GM04503 (cell line): ENCODE results near the gene SLC30A2.
A peak's percentile ranks its signal among the peaks of the same experiment; 100 is the strongest.

Source experiments
- DNase-seq: peaks from one replicate; pipeline ENCODE4 v3.0.0-alpha.2; 2012; ENCODE audit warnings: low read depth

Gene SLC30A2

DNA sequence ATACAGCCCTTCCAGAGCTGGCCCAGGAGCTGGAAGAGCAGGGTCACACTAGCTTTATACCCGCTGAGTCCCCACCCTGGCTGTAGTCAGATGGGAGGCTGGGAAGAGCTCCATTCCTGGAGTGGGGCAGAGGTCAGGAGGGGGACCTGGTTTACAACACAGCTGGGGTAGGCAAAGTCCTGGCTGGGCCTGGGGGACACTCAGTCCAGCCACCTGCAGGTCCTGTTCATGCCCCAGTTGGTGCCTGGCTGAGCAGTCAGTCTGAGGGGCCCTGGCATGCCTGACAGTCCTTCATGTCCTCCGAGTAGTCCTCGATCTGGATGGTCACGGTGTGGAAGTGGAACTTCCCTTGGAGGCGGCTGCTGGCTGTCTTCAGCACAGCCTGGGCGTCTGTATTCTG, 7.0 kb downstream of the SLC30A2 start:
- DNase-seq = no peak

DNA sequence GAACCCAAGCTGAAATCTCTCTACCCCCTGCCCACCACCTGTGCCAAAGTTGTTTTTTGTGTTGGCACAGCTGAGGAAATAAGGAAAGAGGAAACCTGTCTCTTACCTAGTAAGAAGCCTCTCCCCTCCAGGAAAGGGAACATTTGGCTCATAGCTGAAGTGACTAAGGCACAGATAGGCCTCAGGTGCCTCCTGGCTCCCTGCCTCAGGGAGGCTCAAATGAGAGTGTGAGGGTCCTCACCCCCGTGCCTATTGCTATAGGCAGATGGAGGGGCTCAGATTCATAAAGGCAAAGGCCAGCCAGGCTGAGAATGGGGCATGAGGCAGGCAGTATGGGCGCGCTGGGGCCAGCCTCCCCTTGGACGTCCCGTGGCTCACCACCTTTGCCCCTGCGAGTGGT, 7.4 kb downstream of the SLC30A2 start:
- DNase-seq = no peak

DNA sequence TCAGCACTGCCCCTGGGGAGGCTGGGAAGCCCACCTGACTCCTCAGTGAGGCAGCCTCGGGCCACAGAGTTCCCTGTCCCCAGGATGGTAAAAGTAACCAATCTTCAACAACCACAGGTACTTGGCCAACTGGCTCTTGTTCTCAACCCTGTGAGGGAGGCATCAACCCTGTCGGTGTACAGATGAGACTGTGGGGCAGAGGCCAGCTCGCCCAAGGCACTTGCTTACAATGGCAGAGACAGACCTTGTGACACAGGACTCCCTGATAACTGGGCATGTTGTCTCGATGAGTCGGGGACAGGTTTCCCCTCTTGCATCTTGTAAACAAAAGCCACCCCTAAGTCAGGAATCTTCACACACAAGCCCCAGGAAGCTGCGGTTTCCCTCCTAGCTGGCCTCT, 8.0 kb downstream of the SLC30A2 start:
- DNase-seq = no peak

DNA sequence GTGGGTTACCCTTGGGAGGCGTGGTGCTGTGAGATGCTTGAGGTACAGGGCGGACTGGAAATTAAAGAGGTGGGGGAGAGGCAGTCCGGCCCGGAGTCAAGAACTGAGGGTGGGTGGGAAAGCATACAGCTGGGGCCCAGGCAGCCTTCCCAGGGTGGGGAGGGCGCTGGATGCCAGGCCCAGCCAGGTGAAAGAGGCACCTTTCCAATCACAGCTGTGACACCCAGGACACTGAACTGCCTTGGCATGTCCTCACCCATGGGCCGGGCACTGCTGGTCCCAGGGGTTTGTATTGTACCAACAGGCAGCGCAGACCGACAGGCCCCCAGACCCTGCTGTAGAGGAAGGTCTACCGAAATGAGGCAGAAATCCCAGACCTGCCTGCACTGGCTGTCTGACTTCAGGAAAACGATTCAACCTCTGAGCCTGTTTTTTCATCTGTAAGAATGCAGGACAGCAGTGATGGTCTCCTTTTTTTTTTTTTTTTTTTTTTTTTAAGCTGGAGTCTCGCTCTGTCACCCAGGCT, 9.1 kb downstream of the SLC30A2 start:
- no peak for DNase-seq

DNA sequence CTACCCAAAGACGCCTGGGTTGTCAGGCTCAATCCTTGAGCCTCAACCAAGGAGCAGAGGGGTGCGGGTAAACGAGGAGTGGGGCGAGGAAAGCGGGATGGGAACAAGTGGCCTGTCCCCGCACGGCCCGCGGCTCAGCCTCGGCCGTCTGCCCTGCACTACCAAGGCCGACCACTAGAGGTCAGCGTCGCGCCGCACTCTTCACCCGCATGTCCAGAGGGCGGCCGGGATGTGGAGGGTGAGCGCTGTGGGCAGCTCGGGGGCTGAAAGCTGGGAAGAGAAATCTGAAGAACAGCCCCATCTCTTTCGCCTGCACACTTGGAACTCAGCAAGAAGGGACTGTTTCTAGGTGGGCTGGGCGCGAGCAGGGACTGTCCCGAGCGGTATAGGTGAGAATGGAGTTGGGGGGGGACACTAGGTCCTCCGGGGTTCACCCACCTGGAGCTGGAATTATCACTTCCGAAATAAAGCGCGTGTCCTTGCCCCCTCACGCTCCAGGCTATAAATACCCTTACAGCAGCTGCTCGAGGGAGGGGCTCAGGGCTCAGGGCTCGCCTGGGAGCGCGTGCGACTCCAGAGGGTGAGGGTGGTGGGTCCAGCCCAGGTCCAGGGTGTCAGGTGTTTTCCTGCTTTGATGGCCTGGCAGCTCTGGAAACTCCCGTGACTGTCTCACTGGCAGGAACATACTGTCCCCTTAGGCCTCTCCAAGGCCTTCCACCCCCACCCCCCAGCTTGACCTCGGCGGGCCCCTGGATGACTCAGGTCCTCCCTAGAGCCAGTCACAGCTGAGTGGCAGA, 9.8 kb downstream of the SLC30A2 start:
- no peak for DNase-seq

DNA sequence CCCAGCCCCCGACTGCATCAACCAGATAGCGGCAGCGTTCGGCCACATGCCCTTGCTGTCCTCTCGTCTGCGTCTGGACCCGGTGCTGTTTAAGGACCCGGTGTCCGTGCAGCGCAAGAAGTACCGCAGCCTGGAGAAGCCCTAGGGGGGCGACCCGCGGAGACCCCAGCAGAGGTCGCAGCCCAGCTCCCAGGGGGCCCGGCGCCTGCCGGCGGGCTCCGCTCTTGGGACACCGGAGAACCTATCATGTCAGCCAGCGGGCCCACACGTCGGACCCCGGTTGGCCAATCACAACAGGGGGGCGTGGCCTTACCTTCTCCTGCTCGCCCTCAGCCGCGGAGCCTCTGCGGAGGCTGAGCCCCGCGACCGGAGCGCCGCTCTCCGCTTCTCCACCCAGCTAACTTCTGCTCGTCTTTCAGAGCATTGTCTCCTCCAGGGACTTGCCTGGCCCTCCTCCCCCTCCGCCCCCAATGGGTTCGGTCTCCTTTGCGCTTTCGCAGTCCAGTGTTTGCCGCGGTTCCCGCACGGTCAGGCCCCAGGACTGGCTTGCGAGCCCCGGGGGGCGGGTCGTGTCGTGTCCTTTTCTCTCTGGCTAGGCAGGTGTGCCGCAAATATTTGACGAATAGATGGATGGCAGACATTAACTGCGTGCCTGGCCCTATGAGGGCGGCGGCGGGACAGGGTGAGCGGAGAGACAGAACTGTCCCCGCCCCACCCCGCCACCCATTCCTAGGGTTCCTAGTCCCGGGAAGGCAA, 10.5 kb downstream of the SLC30A2 start:
- DNase-seq = peak; percentile 43

DNA sequence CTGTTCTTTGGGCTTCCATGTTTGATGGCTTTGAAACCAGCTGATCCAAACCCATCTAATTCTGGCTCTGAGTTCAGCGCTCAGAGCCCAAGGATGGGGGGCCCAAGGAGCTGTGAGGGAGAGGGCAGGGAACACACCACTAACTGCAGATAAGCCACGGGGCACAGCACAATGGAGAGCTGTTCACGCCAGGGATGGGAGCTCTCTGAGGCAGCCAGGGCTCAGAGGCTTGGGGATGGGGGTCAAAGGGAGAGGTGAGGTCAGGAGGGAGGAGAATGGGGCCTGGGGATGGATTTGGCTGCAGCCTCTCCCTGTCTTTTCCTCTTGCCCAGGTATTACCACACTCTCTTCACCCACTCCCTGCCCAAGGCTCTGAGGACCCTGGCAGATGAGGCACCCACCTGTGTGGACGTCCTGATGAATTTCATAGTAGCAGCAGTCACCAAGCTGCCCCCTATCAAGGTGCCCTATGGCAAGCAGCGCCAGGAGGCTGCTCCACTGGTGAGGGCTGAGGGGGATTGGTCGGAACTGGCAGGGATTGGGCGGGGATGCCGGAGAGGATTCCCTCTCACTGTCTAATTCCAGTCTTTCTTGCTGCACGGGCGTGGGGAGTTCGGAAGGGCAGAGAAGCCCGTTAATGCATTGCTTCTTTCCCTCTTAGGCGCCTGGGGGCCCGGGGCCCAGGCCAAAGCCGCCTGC, 11.3 kb downstream of the SLC30A2 start:
- DNase-seq = no peak

DNA sequence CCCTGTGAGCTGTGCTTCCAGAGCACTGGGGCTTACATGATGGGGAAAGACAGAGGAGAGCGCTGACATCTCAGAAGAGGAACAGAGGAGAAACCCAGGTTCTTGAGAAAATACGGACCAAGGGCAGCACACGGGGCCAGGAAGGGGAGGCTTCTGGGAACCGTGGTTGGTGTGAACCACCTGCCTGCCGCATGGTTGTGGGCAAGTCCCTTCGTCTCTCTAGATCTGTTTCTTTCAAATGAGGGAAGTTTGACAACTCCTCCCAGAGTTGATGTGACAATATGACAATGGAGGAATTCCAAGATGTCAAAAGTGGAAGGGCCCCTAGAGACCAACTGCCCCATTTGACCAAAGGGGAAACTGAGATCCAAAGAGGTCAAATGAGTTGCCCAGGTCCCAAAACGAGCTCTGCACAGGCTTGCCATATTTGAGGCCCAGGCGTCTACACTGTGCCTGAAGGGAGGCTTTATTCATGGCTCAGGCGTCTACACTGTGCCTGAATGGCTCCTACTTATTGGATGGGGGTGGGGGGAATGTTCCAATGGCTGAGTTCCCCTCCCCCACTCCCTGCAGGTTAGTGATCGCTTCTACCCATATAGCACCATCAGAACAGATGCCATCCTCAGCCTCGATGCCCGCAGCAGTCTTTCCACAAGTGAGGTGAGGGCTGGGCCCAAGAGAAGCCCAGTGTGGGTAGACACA, 13.1 kb downstream of the SLC30A2 start:
- no peak for DNase-seq

DNA sequence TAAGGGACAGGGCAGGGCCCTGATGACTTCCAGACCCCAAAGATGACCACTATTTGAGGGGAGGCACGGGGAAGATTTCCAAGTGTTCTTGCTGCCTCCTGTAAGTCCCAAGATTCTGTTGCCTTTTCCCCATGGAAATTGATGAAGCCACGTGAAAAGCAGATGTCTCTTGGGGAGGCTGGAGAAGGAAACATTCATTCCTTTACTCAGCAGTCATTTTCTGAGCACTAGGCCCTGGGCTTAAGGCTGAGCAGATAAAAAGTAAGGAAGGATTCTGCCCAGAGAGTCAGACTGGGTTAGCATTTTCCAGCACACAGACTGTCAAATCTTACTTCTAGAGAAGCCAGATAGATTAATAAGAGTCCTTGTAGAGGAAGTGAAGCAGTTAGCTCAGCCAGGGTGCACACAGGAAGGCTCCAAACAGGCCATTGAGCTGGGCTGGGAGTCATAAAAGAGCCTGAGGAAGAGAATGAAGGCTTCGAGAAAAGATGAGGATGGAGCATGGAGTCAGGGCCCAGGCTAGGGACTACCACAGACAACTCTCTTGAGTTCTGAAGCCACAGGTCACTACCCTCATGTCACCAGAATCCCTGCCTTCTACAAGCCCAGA, 14.2 kb downstream of the SLC30A2 start:
- DNase-seq = peak; percentile 69

DNA sequence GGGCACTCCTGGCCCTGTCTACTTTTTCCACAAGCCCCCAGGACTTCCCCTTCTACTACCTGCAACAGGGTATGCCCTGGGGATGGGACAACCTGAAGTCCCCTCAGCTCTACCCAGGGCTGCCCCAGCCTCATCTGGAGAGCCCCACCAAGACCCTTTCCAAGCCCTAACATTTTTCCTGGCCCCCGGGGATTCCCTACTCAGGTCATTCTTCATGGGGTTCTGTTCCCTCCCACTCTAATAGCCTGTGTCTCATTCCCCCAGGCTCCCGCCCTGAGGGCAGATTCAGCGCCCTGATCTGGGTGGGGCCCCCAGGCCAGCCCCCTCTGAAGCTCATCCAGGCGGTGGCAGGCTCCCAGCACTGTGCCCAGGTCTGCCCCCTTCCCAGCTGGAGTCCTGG, 14.7 kb downstream of the SLC30A2 start:
- no peak for DNase-seq

DNA sequence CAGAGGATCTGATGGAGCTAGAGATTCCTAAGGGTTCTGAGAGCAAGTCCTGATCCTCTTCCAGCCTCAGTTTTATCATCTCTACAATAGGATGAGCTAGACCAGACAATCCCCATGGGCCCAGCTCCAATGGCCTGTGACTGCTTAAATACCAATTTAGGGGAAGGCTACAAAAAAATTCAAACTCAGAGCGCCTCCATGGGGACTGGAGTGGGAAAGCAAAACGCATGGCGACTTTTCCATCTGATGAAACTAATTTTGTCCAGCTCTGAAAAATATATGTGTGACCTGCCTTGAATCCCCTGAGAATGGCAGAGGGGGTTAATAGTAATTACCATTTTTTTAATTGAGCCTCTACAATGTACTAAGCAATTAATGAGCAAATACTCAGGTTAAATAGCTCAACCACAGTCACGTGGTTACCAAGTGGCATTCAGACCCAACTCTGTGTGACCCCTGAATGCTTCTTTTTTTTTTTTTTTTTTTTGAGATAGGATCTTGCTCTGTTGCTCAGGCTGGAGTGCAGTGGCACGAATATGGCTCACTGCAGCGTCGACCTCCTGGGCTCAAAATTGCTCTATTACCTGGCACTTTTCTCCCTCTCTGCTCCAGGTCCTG, 15.9 kb downstream of the SLC30A2 start:
- no peak for DNase-seq

DNA sequence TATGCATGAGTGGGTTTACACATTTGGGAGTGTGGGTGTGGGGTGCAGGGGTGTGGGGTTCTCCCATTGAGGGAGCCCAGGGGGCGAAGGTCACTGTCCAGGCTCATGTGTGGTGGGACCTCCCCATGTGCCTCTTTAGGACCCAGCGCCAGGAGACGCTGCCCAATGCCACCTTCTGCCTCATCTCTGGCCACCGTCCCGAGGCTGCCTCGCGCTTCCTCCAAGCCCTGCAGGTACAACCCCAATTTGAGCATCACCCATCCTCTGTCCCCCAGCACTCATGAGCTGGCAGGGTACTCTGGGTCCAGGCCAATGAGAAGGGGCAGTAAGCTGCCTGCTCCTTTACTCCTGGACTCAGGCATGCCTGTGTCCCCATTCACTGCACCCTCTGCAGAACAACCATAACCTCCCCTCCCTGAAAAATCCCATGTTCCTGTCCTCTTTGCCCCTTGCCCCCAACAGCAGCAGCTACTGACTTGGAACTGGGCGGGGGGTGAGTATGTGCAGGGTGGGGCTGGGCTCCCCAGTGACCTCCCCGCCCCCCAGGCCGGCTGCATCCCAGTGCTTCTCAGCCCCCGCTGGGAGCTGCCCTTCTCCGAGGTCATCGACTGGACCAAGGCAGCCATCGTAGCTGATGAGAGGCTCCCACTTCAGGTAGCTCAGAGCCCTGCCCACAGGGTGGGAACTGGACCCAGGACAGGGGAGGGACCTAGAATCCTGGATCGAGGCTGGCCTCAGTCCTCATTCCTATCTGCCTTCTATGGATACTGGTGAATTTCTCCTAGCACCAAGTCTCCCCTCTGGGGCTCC, 16.7 kb downstream of the SLC30A2 start:
- no peak for DNase-seq

DNA sequence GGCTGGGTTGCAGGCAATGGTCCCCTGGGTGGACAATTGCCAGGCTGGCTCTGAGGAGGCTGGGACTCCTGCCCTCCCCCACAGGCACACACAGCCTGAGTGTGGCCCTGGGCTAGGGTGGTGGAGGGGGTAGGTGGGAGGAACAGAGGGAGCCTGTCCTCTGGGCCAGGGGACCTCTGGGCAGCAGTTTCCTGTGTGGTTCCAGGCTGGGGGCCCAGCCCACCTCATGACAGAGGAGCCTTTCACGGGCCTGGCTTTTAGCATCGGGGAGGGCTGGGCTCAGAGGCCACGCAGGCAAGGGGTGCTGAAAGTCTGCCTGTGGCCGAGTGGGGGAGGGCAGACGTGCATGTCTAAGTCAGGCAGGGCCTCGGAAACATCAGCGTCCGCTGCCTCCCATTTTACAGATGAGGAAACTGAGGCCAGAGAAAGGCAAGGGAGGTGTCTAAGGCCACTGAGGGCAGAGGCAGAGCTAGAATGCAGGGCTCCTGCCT, 17.4 kb downstream of the SLC30A2 start:
- no peak for DNase-seq

DNA sequence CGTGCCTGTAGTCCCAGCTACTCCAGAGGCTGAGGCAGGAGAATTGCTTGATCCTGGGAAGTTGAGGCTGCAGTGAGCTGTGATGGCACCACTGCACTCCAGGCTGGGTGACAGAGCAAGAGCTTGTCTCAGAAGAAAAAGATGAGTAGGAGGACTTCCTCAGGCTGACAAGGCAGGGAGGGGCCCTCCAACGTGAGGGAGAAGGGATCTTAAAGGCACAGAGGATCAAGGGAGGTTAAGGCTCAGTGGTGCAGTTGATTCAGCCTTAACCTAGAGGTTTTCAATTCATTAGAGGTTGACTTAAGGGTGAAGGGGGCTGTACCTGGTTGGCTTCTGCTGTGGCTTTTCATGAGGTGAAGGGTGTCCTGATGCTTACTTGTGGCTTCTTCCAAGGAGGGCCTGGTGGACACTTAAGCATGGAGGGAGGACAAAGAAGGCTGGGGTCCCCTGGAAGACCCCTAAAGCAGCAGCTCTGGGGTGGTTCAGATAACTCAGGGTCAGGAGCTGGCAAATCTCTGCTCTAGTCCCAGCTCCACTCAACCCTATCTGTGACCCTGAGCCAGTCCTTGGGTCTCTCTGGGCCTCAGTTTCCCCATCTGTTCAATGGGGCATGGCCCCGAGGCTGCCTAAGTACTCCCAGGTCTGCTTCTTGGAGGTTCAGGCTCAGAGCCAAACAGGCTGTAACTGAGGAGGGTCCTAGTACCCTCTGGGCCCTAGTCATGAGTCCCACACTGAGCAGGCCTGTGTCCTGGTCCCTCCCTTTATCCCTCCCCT, 18.0 kb downstream of the SLC30A2 start:
- DNase-seq = no peak

DNA sequence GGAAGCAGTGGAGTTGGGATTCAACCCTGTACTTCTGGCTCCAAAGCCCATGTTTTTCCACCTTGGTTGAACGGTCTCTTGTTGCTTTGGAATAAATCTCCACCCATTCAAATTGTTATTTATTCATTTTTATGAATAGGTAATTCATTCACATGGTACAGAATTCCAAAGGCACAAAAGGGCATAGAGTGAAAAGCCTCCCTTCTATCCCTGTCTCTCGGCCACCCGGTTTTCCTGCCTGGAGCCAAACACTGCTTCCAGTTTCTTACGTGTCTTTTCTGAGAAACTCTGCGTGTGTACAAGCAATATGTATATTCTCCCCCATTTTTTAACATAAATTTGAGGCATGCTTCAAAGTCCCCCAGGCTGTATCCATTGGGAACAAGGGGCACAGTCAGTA, 20.4 kb downstream of the SLC30A2 start:
- no peak for DNase-seq

DNA sequence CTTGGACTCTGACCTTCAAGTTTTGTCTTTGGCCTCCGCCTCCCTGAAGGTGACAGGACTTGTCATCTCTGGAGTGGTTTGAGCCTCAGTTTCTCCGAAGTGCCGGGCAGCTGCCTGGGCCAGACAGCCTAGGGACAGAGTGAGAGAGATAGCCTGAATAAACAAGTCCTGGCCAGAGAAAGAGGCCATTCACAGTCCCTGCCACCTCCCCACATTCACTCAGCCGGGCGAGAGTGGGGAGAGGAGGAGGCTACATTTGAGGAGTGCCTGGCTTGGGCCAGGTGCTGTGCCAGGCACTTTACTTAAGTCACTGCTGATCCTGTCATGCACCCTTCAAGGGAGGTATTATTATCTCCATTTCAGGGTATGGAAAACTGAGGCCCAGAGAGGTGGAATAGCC, 20.9 kb downstream of the SLC30A2 start:
- no peak for DNase-seq

DNA sequence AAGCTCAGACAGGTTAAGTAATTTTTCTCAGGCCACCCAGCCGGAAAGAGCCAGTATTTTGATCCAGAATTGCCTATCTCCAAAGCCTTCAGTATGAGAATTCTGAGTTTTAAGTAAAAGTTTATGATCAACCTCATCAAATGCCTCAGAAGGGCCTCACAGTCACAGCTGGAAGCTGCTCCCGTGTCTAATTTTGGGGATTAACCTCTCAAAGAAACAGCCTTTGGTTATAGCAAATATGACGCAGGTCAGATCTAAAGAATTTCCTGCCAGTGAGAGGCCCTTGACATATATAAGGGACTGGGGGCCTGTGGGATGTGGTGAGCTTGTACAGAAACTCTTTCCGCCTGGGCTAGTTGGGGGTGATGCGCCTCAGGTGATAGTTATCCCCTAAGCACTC, 22.1 kb downstream of the SLC30A2 start:
- no peak for DNase-seq

DNA sequence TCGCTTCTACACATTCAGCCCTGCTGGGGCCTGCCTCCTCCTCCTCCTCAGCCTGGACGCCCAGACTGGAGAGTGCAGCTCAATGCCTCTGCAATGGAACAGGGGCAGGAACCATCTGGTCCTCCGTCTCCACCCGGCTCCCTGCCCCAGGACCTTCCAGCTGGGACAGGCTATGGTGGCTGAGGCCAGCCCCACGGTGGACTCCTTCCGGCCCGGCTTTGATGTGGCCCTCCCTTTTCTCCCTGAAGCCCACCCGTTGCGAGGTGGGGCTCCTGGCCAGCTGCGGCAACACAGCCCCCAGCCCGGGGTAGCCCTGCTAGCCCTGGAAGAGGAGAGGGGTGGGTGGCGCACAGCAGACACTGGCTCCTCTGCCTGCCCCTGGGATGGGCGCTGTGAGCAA, 22.9 kb downstream of the SLC30A2 start:
- no peak for DNase-seq

DNA sequence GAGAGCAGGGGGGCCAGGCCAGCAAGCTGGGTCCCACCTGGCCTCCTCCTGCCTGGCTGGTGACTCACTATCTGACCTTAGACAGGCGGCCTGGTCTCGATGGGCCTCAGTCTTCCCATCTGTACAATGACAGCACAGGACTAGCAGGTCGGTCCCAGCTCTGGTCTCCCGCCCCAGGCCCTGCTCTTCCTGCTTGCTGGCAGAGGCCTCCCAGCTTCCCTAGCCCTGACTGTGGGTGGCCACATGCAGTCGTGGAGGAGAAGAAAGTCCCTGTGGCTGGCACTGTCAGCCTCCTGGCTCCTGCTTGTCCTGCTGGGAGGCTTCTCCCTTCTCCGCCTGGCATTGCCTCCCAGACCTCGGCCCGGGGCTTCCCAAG, 23.5 kb downstream of the SLC30A2 start:
- DNase-seq = no peak
